Bronchial epithelial cell (primary cell): ENCODE measurements around the gene BAIAP3. TPM values are rescaled to one million over a fixed set of nuclear protein-coding genes. Genes with fewer than 3 reads are reported as not detected.

Source experiments
- DNase-seq: peaks from one replicate; pipeline ENCODE4 v3.0.0-alpha.2; 2010; ENCODE audit warnings: low read depth
- FAIRE-seq: peaks from 2 replicates; lab custom pipeline; 2011; peaks lifted over from hg19 to GRCh38; lab: Jason Lieb, UNC
- H3K27me3 ChIP-seq: 2 replicates; pipeline ENCODE4 v1.5.1; 2011; ENCODE audit warnings: low read length; ENCODE audit not compliant: control insufficient read depth, insufficient read depth
- H3K36me3 ChIP-seq: 2 replicates; pipeline ENCODE4 v1.5.1; 2011; ENCODE audit warnings: low read length; ENCODE audit not compliant: control insufficient read depth, insufficient read depth
- H3K4me3 ChIP-seq: 2 replicates; pipeline ENCODE4 v1.5.1; 2011; ENCODE audit warnings: mild to moderate bottlenecking, low read depth, low read length, control low read depth
- total RNA-seq: library from RNA; depleted of rRNA; stranded (reverse); fragments of >200 nt; gene quantifications from 2 replicates; pipeline ENCODE4 v1.2.1, GENCODE V29; 2014
- TF ChIP-seq, protein P1 (sequence below): IDR thresholded peaks from 2 replicates; pipeline ENCODE4 v1.5.1; 2011; ENCODE audit warnings: mild to moderate bottlenecking, moderate library complexity, low read length, control low read depth, inconsistent platforms; ENCODE audit not compliant: insufficient read depth, severe bottlenecking

Gene BAIAP3
- total RNA-seq, 1 donor from 2014 or later: 0.26 TPM

GRCh38 chr16:1315081-1316032 is 18.1 kb upstream of the BAIAP3 start:
- no peaks in the 10 kb centered on the region for H3K27me3 ChIP-seq
- H3K36me3 ChIP-seq: peaks cover 50% of the 10 kb centered on the region
- no peak overlapping the region for H3K4me3 ChIP-seq
- DNase-seq (no peak), FAIRE-seq (no peak)
- TF ChIP-seq, protein P1, sequence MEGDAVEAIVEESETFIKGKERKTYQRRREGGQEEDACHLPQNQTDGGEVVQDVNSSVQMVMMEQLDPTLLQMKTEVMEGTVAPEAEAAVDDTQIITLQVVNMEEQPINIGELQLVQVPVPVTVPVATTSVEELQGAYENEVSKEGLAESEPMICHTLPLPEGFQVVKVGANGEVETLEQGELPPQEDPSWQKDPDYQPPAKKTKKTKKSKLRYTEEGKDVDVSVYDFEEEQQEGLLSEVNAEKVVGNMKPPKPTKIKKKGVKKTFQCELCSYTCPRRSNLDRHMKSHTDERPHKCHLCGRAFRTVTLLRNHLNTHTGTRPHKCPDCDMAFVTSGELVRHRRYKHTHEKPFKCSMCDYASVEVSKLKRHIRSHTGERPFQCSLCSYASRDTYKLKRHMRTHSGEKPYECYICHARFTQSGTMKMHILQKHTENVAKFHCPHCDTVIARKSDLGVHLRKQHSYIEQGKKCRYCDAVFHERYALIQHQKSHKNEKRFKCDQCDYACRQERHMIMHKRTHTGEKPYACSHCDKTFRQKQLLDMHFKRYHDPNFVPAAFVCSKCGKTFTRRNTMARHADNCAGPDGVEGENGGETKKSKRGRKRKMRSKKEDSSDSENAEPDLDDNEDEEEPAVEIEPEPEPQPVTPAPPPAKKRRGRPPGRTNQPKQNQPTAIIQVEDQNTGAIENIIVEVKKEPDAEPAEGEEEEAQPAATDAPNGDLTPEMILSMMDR: no peak

DNA sequence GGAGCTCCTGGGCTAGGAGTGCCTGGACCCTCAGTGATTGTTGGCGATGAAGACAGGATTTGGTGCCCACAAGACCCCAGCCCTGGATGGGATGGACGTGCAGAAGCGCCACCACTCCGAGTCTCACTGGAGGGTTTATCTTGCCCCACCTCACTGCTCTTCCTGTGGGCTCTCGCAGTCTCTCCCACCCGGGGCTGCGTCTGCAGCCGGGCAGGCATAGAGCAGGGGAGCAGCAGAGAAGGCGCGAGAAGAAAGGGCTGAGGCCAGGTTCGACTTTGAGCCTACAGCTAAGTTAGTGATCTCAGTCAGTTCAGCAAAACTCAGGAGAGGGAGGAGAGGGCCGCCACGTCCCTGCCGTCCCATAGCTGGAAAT is 17.4 kb upstream of the BAIAP3 start:
- Histone ChIP-seq H3K4me3 (no peak overlapping the region), H3K36me3 (peaks cover 54% of the 10 kb centered on the region), H3K27me3 (no peaks in the 10 kb centered on the region)
- no peak for DNase-seq
- TF ChIP-seq, protein P1: no peak
- FAIRE-seq: no peak

- peaks cover 57% of the 10 kb centered on the region for H3K36me3 ChIP-seq
- FAIRE-seq: peak; percentile 36
- TF ChIP-seq, protein P1: no peak
- DNase-seq: no peak
- H3K27me3 ChIP-seq: no peaks in the 10 kb centered on the region
- H3K4me3 ChIP-seq: no peak overlapping the region
Measured at GRCh38 chr16:1317479-1318267, 15.8 kb upstream of the BAIAP3 start.

GRCh38 chr16:1318268-1318545 is 15.2 kb upstream of the BAIAP3 start:
- Histone ChIP-seq H3K27me3 (no peaks in the 10 kb centered on the region), H3K36me3 (peaks cover 54% of the 10 kb centered on the region), H3K4me3 (no peak overlapping the region)
- FAIRE-seq (no peak), DNase-seq (no peak)
- TF ChIP-seq, protein P1: no peak

DNA sequence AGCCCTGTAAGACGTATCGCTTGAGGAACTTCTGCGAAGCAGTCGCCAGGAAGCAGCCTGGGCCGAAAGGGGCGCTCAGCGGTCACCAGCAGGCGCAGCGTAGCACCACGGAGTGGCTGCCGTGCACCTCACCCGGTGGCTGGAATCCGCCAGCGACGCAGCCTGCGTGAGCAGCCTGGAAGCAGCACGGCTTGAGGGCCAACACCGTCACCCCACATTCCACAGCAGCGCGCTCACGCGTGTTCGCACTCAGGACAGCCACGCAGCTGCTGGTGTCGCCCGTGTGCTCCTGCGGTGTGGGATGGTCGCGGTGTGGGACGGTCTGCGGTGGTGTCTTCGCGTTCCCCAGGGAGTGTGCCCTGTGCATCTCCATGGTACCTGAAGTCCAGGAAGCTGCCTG is 14.4 kb upstream of the BAIAP3 start:
- no peak for FAIRE-seq
- TF ChIP-seq, protein P1: no peak

More for the DNA sequence above, 14.4 kb upstream of the BAIAP3 start:
- no peak for DNase-seq
- Histone ChIP-seq H3K27me3 (no peaks in the 10 kb centered on the region), H3K36me3 (peaks cover 52% of the 10 kb centered on the region), H3K4me3 (no peak overlapping the region)
